A673 (cell line): ENCODE data around the gene MOK.

Source experiments
- EZH2 ChIP-seq: fragments of 200-600 bp; sonication (generic); IDR thresholded peaks from 2 replicates; pipeline ENCODE4 v1.6.1; 2017; ENCODE audit warnings: borderline replicate concordance, low read depth, mild to moderate bottlenecking, mixed read lengths, antibody characterized with exemption, low read length; ENCODE audit not compliant: poor library complexity, severe bottlenecking
- TF ChIP-seq, protein P1 (sequence below): fragments of 300-800, 200-600 bp; sonication (generic); conservative IDR thresholded peaks from 2 replicates; pipeline ENCODE4 v1.5.1; 2017; ENCODE audit warnings: low read depth, mild to moderate bottlenecking, antibody characterized with exemption, low read length, moderate library complexity, mixed read lengths

DNA sequence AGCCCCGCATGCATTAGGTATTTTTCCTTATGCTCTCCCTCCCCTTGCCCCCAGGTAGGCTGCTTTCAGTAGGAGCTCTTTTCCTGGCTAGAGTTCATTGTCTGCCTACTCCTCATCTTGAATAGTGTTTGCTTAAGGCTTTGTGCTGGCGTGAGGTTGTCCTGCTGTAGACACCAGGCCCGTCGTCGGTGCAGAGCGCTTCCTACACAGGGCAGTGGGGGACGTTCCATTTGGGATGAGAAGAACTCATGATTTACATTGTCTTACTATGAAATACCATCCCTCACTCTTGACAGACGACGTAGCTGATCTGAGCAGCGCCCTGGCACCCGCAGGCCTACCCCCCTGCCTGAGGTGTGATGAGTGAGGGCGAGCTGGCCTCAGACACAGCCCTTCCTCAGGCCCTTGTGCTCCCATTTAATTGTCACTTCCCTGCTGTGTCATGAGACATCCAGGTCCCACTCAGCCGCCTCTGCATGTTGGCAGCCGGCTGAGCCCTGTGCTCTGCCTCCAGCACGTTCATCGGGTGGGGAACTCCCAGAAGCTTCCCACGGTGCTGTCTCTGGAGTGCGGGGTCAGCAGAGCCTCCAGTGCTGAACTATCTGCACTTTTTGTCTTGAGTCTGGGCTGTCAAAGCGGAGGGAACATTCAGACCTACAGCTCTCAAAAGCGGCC lies 89.3 kb downstream of the MOK start:
- TF ChIP-seq, protein P1, sequence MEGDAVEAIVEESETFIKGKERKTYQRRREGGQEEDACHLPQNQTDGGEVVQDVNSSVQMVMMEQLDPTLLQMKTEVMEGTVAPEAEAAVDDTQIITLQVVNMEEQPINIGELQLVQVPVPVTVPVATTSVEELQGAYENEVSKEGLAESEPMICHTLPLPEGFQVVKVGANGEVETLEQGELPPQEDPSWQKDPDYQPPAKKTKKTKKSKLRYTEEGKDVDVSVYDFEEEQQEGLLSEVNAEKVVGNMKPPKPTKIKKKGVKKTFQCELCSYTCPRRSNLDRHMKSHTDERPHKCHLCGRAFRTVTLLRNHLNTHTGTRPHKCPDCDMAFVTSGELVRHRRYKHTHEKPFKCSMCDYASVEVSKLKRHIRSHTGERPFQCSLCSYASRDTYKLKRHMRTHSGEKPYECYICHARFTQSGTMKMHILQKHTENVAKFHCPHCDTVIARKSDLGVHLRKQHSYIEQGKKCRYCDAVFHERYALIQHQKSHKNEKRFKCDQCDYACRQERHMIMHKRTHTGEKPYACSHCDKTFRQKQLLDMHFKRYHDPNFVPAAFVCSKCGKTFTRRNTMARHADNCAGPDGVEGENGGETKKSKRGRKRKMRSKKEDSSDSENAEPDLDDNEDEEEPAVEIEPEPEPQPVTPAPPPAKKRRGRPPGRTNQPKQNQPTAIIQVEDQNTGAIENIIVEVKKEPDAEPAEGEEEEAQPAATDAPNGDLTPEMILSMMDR, result no peak
- no peak for TF ChIP-seq EZH2
